ENCODE measurements around the gene PARD3.
"Not testable (repeated sequence)": the region's sequence is repeated elsewhere in the genome, so short reads cannot be mapped to it uniquely, and the experiment has no call there.

PARD3 gene

GRCh38 chr10:34766811-34767494, 48.1 kb downstream of the PARD3 start:
- no peak for DNase-seq (ENCODE audit: low read depth)

- no peak for DNase-seq (ENCODE audit: low read depth)
Measured at GRCh38 chr10:34766266-34766600, 48.9 kb downstream of the PARD3 start.

- DNase-seq (ENCODE audit: low read depth), result no peak
Measured at GRCh38 chr10:34764472-34764946, 50.6 kb downstream of the PARD3 start.

GRCh38 chr10:34762603-34763299, 52.3 kb downstream of the PARD3 start:
- DNase-seq (ENCODE audit: low read depth), result no peak

GRCh38 chr10:34762156-34762555, 52.9 kb downstream of the PARD3 start:
- DNase-seq (ENCODE audit: low read depth), result no peak

GRCh38 chr10:34761453-34761852, 53.6 kb downstream of the PARD3 start:
- no peak for DNase-seq (ENCODE audit: low read depth)

- no peak for DNase-seq (ENCODE audit: low read depth)
Measured at GRCh38 chr10:34760606-34761005, 54.5 kb downstream of the PARD3 start.

- DNase-seq (ENCODE audit: low read depth), result no peak
Measured at GRCh38 chr10:34759837-34760215, 55.3 kb downstream of the PARD3 start.

GRCh38 chr10:34759161-34759836, 55.8 kb downstream of the PARD3 start:
- DNase-seq (ENCODE audit: low read depth), result no peak

GRCh38 chr10:34758447-34758996, 56.6 kb downstream of the PARD3 start:
- DNase-seq (ENCODE audit: low read depth), result no peak

- no peak for DNase-seq (ENCODE audit: low read depth)
Measured at GRCh38 chr10:34757933-34758332, 57.2 kb downstream of the PARD3 start.

GRCh38 chr10:34757181-34757580, 57.9 kb downstream of the PARD3 start:
- DNase-seq (ENCODE audit: low read depth), result not testable (repeated sequence)

GRCh38 chr10:34756584-34756983, 58.5 kb downstream of the PARD3 start:
- DNase-seq (ENCODE audit: low read depth), result no peak

- no peak for DNase-seq (ENCODE audit: low read depth)
Measured at GRCh38 chr10:34753014-34753757, 61.9 kb downstream of the PARD3 start.

- DNase-seq (ENCODE audit: low read depth), result no peak
Measured at GRCh38 chr10:34751272-34751671, 63.8 kb downstream of the PARD3 start.

GRCh38 chr10:34750795-34751194, 64.3 kb downstream of the PARD3 start:
- DNase-seq (ENCODE audit: low read depth), result not testable (repeated sequence)

GRCh38 chr10:34748767-34749166, 66.3 kb downstream of the PARD3 start:
- no peak for DNase-seq (ENCODE audit: low read depth)

GRCh38 chr10:34748357-34748756, 66.7 kb downstream of the PARD3 start:
- no peak for DNase-seq (ENCODE audit: low read depth)

- no peak for DNase-seq (ENCODE audit: low read depth)
Measured at GRCh38 chr10:34746094-34746493, 69.0 kb downstream of the PARD3 start.

GRCh38 chr10:34745244-34745643, 69.9 kb downstream of the PARD3 start:
- no peak for DNase-seq (ENCODE audit: low read depth)

GRCh38 chr10:34744590-34744989, 70.5 kb downstream of the PARD3 start:
- DNase-seq (ENCODE audit: low read depth), result no peak

GRCh38 chr10:34743814-34744213, 71.3 kb downstream of the PARD3 start:
- DNase-seq (ENCODE audit: low read depth), result no peak

Measured in activated T-cell treated with anti-CD3 and anti-CD28 coated beads for 48 hours (primary cell).